A549 (cell line): ENCODE data around the gene PTPRF. TPM values are rescaled to one million over a fixed set of nuclear protein-coding genes. Genes with fewer than 3 reads are reported as not detected.

Experiments used
- ATAC-seq, 2 experiments: fragments of 200-7000 bp in 1 of 2; fragments of >200 bp in 1 of 2; cut with Nextera tagmentation in 1 of 2; cut with Tn5 transposase in 1 of 2; 3 replicates each; pipeline versions ENCODE4 v1.8.0 to v1.9.1; 2018 to 2020; ENCODE audit warnings: mild to moderate bottlenecking in 1 of 2, moderate library complexity in 1 of 2
- CTCF ChIA-PET: fragments of 300-600 bp; sonication (Branson Sonifier 250); formaldehyde crosslinking; extraction: SDS; loops from one replicate; lab custom pipeline; 2021; ENCODE audit warnings: antibody characterized with exemption, inconsistent platforms; lab: Yijun Ruan, JAX
- POLR2A ChIA-PET: fragments of 350-600 bp; formaldehyde crosslinking; extraction: SDS; loops from one replicate; lab custom pipeline; 2021; ENCODE audit warnings: antibody characterized with exemption, inconsistent platforms; lab: Yijun Ruan, JAX
- DNase-seq, 2 experiments: peaks; one replicate each; pipeline versions ENCODE4 v3.0.0 to v3.0.0-alpha.2; 2011 to 2016; ENCODE audit warnings: low read depth in 1 of 2, low spot score in 1 of 2
- FAIRE-seq: peaks from 2 replicates; lab custom pipeline; 2011; peaks lifted over from hg19 to GRCh38; lab: Jason Lieb, UNC
- H3K27ac ChIP-seq, 2 experiments: fragments of >200 bp; sonication (Bioruptor Twin); formaldehyde crosslinking; 3 replicates each; pipeline ENCODE4 v1.5.1; 2016 to 2017
- H3K4me1 ChIP-seq: fragments of >200 bp; sonication (Bioruptor Twin); formaldehyde crosslinking; 3 replicates; pipeline ENCODE4 v1.6.1; 2016
- H3K4me2 ChIP-seq: fragments of >200 bp; sonication (Bioruptor Twin); formaldehyde crosslinking; 3 replicates; pipeline ENCODE4 v1.6.1; 2016
- H3K4me3 ChIP-seq: fragments of >200 bp; sonication (Bioruptor Twin); formaldehyde crosslinking; 3 replicates; pipeline ENCODE4 v1.5.1; 2016
- H3K9me3 ChIP-seq: fragments of >200 bp; sonication (Bioruptor Twin); formaldehyde crosslinking; 3 replicates; pipeline ENCODE4 v1.6.1; 2016
- BCL3 ChIP-seq: fragments of >200 bp; sonication (Bioruptor Twin); formaldehyde crosslinking; IDR thresholded peaks from 3 replicates; pipeline ENCODE4 v1.6.1; 2016
- BHLHE40 ChIP-seq: IDR thresholded peaks from 2 replicates; pipeline ENCODE4 v1.6.1; 2012; ENCODE audit warnings: low read depth, low read length, inconsistent platforms
- CTCF ChIP-seq: fragments of >200 bp; sonication (Bioruptor Twin); formaldehyde crosslinking; IDR thresholded peaks from 3 replicates; pipeline ENCODE4 v1.5.1; 2016
- ELK1 ChIP-seq: fragments of 150-350 bp; IDR thresholded peaks from 2 replicates; pipeline ENCODE4 v1.6.1; 2014; ENCODE audit warnings: low read depth, mild to moderate bottlenecking, low read length
- ESRRA ChIP-seq: fragments of 150-350 bp; IDR thresholded peaks from 2 replicates; pipeline ENCODE4 v1.6.1; 2014; ENCODE audit warnings: mild to moderate bottlenecking, low read length, borderline replicate concordance
- FOSB ChIP-seq: fragments of 250-450 bp; sonication (Bioruptor Pico); IDR thresholded peaks from 2 replicates; pipeline ENCODE4 v1.5.0; 2020; ENCODE audit warnings: mild to moderate bottlenecking, moderate library complexity
- FOSL2 ChIP-seq, 2 experiments: fragments of 450-650 bp in 1 of 2; fragments of >200 bp in 1 of 2; sonication (Bioruptor Twin) in 1 of 2; formaldehyde crosslinking; IDR thresholded peaks; 2 replicates each; pipeline versions ENCODE4 v1.5.0 to v1.6.1; 2016 to 2020; ENCODE audit warnings: mild to moderate bottlenecking in 1 of 2, moderate library complexity in 1 of 2
- FOXS1 ChIP-seq: fragments of 250-450 bp; sonication (Bioruptor Pico); IDR thresholded peaks from 2 replicates; pipeline ENCODE4 v1.5.0; 2020; ENCODE audit warnings: mild to moderate bottlenecking, moderate library complexity
- GATA3 ChIP-seq: IDR thresholded peaks from 2 replicates; pipeline ENCODE4 v1.6.1; 2012; ENCODE audit warnings: borderline replicate concordance
- HOXA7 ChIP-seq: fragments of 250-450 bp; sonication (Bioruptor Pico); IDR thresholded peaks from 2 replicates; pipeline ENCODE4 v1.5.0; 2020; ENCODE audit warnings: mild to moderate bottlenecking, moderate library complexity
- HOXB5 ChIP-seq: fragments of 250-450 bp; sonication (Bioruptor Pico); IDR thresholded peaks from 2 replicates; pipeline ENCODE4 v1.5.0; 2020; ENCODE audit warnings: mild to moderate bottlenecking, moderate library complexity
- KDM5A ChIP-seq: fragments of 200-600 bp; sonication (generic); IDR thresholded peaks from 2 replicates; pipeline ENCODE4 v1.6.1; 2016; ENCODE audit warnings: antibody characterized with exemption, mild to moderate bottlenecking
- NPAS2 ChIP-seq: fragments of 250-450 bp; sonication (Bioruptor Pico); IDR thresholded peaks from 2 replicates; pipeline ENCODE4 v1.8.0; 2022; ENCODE audit warnings: mild to moderate bottlenecking, moderate library complexity, borderline replicate concordance
- NR3C1 ChIP-seq: fragments of >200 bp; sonication (Bioruptor Twin); formaldehyde crosslinking; IDR thresholded peaks from 3 replicates; pipeline ENCODE4 v1.6.1; 2017
- PBX3 ChIP-seq: IDR thresholded peaks from 2 replicates; pipeline ENCODE4 v1.6.1; 2012
- PHF8 ChIP-seq: fragments of 200-600 bp; sonication (generic); IDR thresholded peaks from 2 replicates; pipeline ENCODE4 v1.6.1; 2016; ENCODE audit warnings: low read depth, mild to moderate bottlenecking, antibody characterized with exemption, moderate library complexity, borderline replicate concordance
- RCOR1 ChIP-seq: fragments of 150-350 bp; IDR thresholded peaks from 2 replicates; pipeline ENCODE4 v1.6.1; 2014; ENCODE audit warnings: antibody characterized with exemption, low read length, low read depth
- TP53 ChIP-seq: fragments of 250-450 bp; sonication (Bioruptor Pico); IDR thresholded peaks from 2 replicates; pipeline ENCODE4 v1.5.0; 2021; ENCODE audit warnings: mild to moderate bottlenecking, moderate library complexity
- ZSCAN20 ChIP-seq: fragments of 250-450 bp; sonication (Bioruptor Pico); IDR thresholded peaks from 2 replicates; pipeline ENCODE4 v1.8.0; 2022; ENCODE audit warnings: mild to moderate bottlenecking, moderate library complexity
- WGBS: methylation state at CpG from one replicate; pipeline ENCODE4 v1.1.6; 2017; ENCODE audit errors: missing lambda C conversion rate; 5-methylcytosine and 5-hydroxymethylcytosine counted together
- polyA plus RNA-seq, 4 experiments: library from polyadenylated mRNA; depleted of rRNA in 3 of 4; stranded (reverse); fragments of >200 nt; fragmentation: RNase III in 1 of 4; extraction: RNeasy Plus Mini Kit Qiagen cat#74134 plus additional on column Dnase treatment in 1 of 4; gene quantifications; 2 replicates in 3 of 4; 3 replicates in 1 of 4; pipeline ENCODE4 v1.2.3, GENCODE V29; 2011 to 2017
- TF ChIP-seq, protein P1 (sequence below): fragments of 250-450 bp; sonication (Bioruptor Pico); IDR thresholded peaks from 2 replicates; pipeline ENCODE4 v1.5.0; 2020; ENCODE audit warnings: low read depth, mild to moderate bottlenecking, moderate library complexity

The PTPRF gene
- polyA plus RNA-seq, 2 of the 4 experiments (the other 2 are of a cell fraction): 68.5 to 96.5 TPM

DNA sequence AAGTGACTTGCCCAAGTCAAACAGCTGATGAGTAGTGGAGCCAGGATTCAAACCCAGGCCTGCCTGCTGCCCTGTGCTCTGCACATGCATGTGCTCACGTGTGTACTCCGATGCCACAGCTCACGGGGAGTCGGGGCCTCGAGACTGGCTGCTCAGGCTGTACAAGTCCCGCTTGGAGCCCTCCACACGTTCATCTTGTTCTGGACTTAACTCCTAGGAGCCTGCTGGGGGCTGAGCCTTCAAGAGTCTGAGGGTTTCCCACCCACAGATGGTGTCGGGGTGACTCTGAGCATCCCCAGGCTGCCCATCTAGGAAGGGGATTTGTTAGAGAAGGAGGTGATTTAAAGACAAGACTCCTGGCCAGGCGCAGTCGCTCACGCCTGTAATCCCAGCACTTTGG is 83.5 kb downstream of the PTPRF start:
- WGBS: 97% methylated on average over 4 of the region's 11 CpGs
- ATAC-seq (no peak), DNase-seq (no peak), FAIRE-seq (no peak)
- ChIA-PET CTCF (interaction anchor here (1.1 to 1.3 kb wide), 2 partner anchors 18 to 34 kb away, joined by 3 read pairs; no protein-coding TSS in a partner anchor), POLR2A (no interaction called here)
- H3K4me3 ChIP-seq: no peak overlapping the region
- H3K27ac ChIP-seq: no peak overlapping the region
- no peak for TF ChIP-seq CTCF
- TF ChIP-seq FOXS1 (CRISPR knock-in tag): no peak
- TF ChIP-seq ZSCAN20 (CRISPR knock-in tag): no peak
- no peak for TF ChIP-seq ESRRA
- TF ChIP-seq KDM5A: no peak
- TF ChIP-seq FOSB (CRISPR knock-in tag): no peak
- no peak for TF ChIP-seq PHF8
- no peak for TF ChIP-seq HOXB5
- TF ChIP-seq, protein P1, sequence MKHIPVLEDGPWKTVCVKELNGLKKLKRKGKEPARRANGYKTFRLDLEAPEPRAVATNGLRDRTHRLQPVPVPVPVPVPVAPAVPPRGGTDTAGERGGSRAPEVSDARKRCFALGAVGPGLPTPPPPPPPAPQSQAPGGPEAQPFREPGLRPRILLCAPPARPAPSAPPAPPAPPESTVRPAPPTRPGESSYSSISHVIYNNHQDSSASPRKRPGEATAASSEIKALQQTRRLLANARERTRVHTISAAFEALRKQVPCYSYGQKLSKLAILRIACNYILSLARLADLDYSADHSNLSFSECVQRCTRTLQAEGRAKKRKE (CRISPR knock-in tag): no peak
- TF ChIP-seq PBX3: no peak
- no peak for TF ChIP-seq TP53
- no peak for TF ChIP-seq HOXA7 (CRISPR knock-in tag)
- TF ChIP-seq GATA3: no peak
- no peak for TF ChIP-seq RCOR1
- TF ChIP-seq NPAS2 (CRISPR knock-in tag): no peak
- TF ChIP-seq BHLHE40: no peak
- no peaks in the 10 kb centered on the region for H3K4me1 ChIP-seq
- H3K4me2 ChIP-seq: no peak overlapping the region
- H3K9me3 ChIP-seq: no peaks in the 10 kb centered on the region

DNA sequence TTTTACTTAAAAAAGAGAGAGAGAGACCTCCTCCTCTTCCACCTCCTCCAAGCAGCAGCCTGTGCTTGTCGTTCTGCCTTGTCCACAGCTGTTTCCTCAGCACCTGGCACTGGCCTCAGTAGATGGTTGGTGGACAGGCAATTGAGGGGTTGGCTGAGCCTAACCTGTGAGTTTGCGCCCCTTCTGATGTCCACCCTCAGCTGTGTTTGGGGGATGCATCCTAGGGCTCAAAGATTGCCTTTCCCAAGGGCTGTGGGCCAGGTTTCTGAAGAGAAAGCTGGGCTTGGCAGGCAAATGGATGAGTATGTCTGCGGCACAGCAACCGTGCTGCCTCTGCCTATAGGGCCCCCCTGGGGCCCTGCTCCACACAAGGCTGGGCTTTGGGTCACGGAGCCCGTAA is 84.2 kb downstream of the PTPRF start:
- no peak overlapping the region for H3K27ac ChIP-seq
- ChIA-PET POLR2A (no interaction called here), CTCF (interaction anchor here (1.1 to 1.3 kb wide), 2 partner anchors 19 to 34 kb away, joined by 3 read pairs; no protein-coding TSS in a partner anchor)
- ATAC-seq (no peak), DNase-seq (no peak)
- no peak overlapping the region for H3K4me3 ChIP-seq
- H3K4me2 ChIP-seq: no peak overlapping the region
- H3K4me1 ChIP-seq: no peaks in the 10 kb centered on the region
- no peak for TF ChIP-seq ELK1
- no peak for TF ChIP-seq BCL3
- no peak for TF ChIP-seq FOSL2 (IDR thresholded peaks at IDR 0.05)
- no peak for TF ChIP-seq FOSL2 (CRISPR knock-in tag; IDR thresholded peaks at IDR 0.05)
- TF ChIP-seq NR3C1: no peak
- TF ChIP-seq, all 56 proteins: peak for 0
- WGBS: 94% methylated on average over 4 of the region's 6 CpGs
- H3K9me3 ChIP-seq: no peaks in the 10 kb centered on the region
- no peak for FAIRE-seq
